Smooth muscle cell (in vitro differentiated cells): ENCODE data around the gene C2CD4D. TPM values are rescaled to one million over a fixed set of nuclear protein-coding genes. Genes with fewer than 3 reads are reported as not detected.

Source experiments
- DNase-seq: peaks from one replicate; lab custom pipeline; 2025; ENCODE audit not compliant: unreplicated experiment; lab: John Stamatoyannopoulos, UW
- H2AFZ ChIP-seq: fragments of 200-600 bp; sonication (generic); 2 replicates; pipeline ENCODE4 v1.6.0; 2016; ENCODE audit warnings: antibody characterized with exemption, low read depth, mild to moderate bottlenecking
- H3F3A ChIP-seq: fragments of 200-600 bp; sonication (generic); 2 replicates; pipeline ENCODE4 v1.6.0; 2017; ENCODE audit warnings: antibody characterized with exemption, low read depth
- H3K27ac ChIP-seq: fragments of 200-600 bp; sonication (generic); 2 replicates; pipeline ENCODE4 v1.5.1; 2016; ENCODE audit warnings: low read depth, mild to moderate bottlenecking
- H3K27me3 ChIP-seq: fragments of 200-600 bp; sonication (generic); 2 replicates; pipeline ENCODE4 v1.6.1; 2016; ENCODE audit warnings: low read depth, mild to moderate bottlenecking
- H3K36me3 ChIP-seq: fragments of 200-600 bp; sonication (generic); 2 replicates; pipeline ENCODE4 v1.5.1; 2016; ENCODE audit warnings: low read depth
- H3K4me1 ChIP-seq: fragments of 200-600 bp; sonication (generic); 2 replicates; pipeline ENCODE4 v1.5.1; 2016; ENCODE audit warnings: low read depth
- H3K4me2 ChIP-seq: fragments of 200-600 bp; sonication (generic); 2 replicates; pipeline ENCODE4 v1.6.0; 2016; ENCODE audit warnings: mild to moderate bottlenecking
- H3K4me3 ChIP-seq: fragments of 200-600 bp; sonication (generic); 2 replicates; pipeline ENCODE4 v1.5.1; 2016; ENCODE audit warnings: mild to moderate bottlenecking
- H3K79me2 ChIP-seq: fragments of 200-600 bp; sonication (generic); 2 replicates; pipeline ENCODE4 v1.6.0; 2016; ENCODE audit warnings: low read depth, mild to moderate bottlenecking
- H3K9ac ChIP-seq: fragments of 200-600 bp; sonication (generic); 2 replicates; pipeline ENCODE4 v1.6.0; 2016; ENCODE audit warnings: low read depth
- H3K9me3 ChIP-seq: fragments of 200-600 bp; sonication (generic); replicated peaks from 2 replicates; pipeline ENCODE4 v1.5.1; 2016; ENCODE audit warnings: low read depth
- H4K20me1 ChIP-seq: fragments of 200-600 bp; sonication (generic); 2 replicates; pipeline ENCODE4 v1.6.0; 2016; ENCODE audit warnings: low read depth
- CTCF ChIP-seq: fragments of 200-600 bp; sonication (generic); IDR thresholded peaks from 2 replicates; pipeline ENCODE4 v1.5.1; 2017; ENCODE audit warnings: borderline replicate concordance, mild to moderate bottlenecking, antibody characterized with exemption; ENCODE audit not compliant: insufficient read depth, poor library complexity, severe bottlenecking
- whole genome bisulfite sequencing: methylation state at CpG from one replicate; pipeline ENCODE4 v1.1.7; 2016; ENCODE audit warnings: low lambda C conversion rate; 5-methylcytosine and 5-hydroxymethylcytosine counted together
- polyA plus RNA-seq: library from polyadenylated mRNA; unstranded; fragments of >200 nt; fragmentation: Nextera tagmentation; extraction: Ambion mirVana; gene quantifications from 2 replicates; pipeline ENCODE4 v1.2.1, GENCODE V29; 2016
- total RNA-seq: library from RNA; depleted of rRNA; stranded (reverse); fragments of >200 nt; gene quantifications from 2 replicates; pipeline ENCODE4 v1.2.3, GENCODE V29; 2014

C2CD4D gene
- total and polyA plus RNA-seq, 2 experiments from 2014 or later: not detected

DNA sequence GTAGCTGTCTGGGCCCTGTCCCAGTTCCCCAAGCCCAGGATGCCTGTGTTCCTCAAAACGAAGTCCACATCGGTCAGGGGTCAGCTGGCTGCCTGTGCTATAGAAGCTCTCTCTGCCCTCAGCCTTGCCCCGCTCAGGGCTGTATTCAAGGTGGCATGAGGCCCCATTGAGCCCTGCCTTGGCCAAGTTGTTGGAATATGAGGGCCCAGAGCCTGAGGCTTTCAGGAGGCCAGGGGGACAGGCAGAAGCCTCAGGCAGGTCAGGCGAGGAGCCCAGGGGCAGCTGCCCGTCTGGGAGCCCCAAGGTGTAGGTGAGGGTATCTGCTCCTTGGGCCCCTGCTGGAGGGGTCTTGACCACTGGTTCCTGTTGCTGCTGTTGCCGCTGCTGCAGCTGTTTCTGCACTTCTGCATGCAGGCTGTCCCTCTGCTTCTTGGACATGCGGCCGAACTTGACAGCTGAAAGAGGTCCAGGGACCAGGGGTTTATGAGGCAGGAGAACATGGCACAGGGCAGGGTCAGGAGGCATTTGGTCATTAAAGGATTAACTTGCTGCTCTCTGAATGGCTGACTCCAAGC, 24.6 kb downstream of the C2CD4D start:
- 88% methylated on average over 8 of the region's 8 CpGs for WGBS
- no peaks in the 10 kb centered on the region for H3K79me2 ChIP-seq
- H3K9ac ChIP-seq: no peak overlapping the region
- no peaks in the 10 kb centered on the region for H3F3A ChIP-seq
- no peaks in the 10 kb centered on the region for H4K20me1 ChIP-seq
- H3K4me1 ChIP-seq: no peaks in the 10 kb centered on the region
- no peaks in the 10 kb centered on the region for H3K27me3 ChIP-seq
- H3K9me3 ChIP-seq: no peaks in the 10 kb centered on the region
- DNase-seq: no peak
- H3K4me3 ChIP-seq: no peak overlapping the region
- no peak overlapping the region for H3K27ac ChIP-seq
- no peaks in the 10 kb centered on the region for H3K36me3 ChIP-seq
- H3K4me2 ChIP-seq: no peak overlapping the region
- H2AFZ ChIP-seq: no peak overlapping the region
- no peak for TF ChIP-seq CTCF

DNA sequence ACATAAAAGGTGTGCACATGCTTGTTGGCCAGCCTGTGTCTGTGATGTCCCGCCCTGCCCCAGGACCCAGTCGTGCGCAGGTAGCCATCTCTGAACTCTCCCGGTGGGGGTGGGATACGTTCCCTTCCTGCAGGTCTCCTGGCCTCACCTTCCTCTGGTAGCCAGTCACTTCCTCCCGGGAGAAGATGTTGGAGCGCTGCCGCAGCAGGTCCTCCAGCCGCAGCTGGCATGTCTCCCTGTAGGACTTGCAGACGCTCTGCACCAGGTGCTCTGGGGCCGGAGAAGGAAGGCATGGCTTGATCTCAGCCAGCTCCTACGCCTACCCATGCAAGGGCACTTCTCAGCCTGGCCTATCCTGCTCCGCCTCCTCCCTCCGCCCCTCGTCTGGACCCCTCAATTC, 25.2 kb downstream of the C2CD4D start:
- no peaks in the 10 kb centered on the region for H4K20me1 ChIP-seq
- no peak overlapping the region for H3K27ac ChIP-seq
- H2AFZ ChIP-seq: no peak overlapping the region
- H3K4me3 ChIP-seq: no peak overlapping the region
- H3K9me3 ChIP-seq: no peaks in the 10 kb centered on the region
- H3K36me3 ChIP-seq: no peaks in the 10 kb centered on the region
- no peaks in the 10 kb centered on the region for H3F3A ChIP-seq
- H3K9ac ChIP-seq: no peak overlapping the region
- DNase-seq: no peak
- no peak for TF ChIP-seq CTCF
- H3K4me1 ChIP-seq: no peaks in the 10 kb centered on the region
- H3K79me2 ChIP-seq: no peaks in the 10 kb centered on the region
- H3K4me2 ChIP-seq: no peak overlapping the region
- WGBS: 94% methylated on average over 15 of the region's 15 CpGs
- no peaks in the 10 kb centered on the region for H3K27me3 ChIP-seq

DNA sequence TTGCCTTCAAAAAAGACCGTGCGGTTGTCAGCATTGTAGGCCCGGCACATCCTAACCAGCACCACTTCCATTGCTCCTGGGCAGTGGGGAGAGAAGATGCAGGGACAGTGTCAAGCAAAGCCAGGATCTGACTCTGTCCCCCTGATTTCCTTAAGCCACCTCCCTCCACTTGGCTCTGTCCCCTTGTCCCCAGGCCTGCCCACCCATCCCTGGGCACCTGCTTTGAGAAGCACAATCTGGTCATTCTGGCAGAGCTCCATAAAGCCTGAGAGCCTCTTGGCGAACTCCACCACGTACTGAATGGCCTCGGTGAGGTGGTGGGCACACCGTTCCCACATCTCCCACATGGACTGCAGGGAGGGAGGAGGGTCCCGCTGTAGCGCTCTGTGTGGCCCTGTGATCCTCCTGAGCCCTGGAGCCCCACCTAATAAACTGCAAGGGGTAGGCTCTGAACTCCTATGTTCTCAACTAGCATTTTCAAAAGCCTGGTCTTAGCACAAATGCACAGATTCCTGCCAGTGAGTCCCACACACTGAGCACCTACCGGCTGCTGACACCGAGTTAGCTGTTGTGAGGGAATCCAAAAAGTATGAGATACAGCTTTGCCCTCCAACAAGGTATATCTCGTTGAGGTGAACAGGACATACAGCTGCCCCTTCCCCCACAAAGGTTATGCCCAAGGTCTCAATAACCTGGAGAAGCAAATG, 26.2 kb downstream of the C2CD4D start:
- no peak overlapping the region for H3K9ac ChIP-seq
- TF ChIP-seq CTCF: no peak
- H3K9me3 ChIP-seq: no peaks in the 10 kb centered on the region
- H3K27me3 ChIP-seq: no peaks in the 10 kb centered on the region
- H3K4me3 ChIP-seq: no peak overlapping the region
- H3K79me2 ChIP-seq: no peaks in the 10 kb centered on the region
- H3K4me1 ChIP-seq: no peaks in the 10 kb centered on the region
- 90% methylated on average over 12 of the region's 12 CpGs for whole genome bisulfite sequencing
- H3K27ac ChIP-seq: no peak overlapping the region
- H4K20me1 ChIP-seq: no peaks in the 10 kb centered on the region
- H3K4me2 ChIP-seq: no peak overlapping the region
- H3K36me3 ChIP-seq: no peaks in the 10 kb centered on the region
- DNase-seq: no peak
- H3F3A ChIP-seq: no peaks in the 10 kb centered on the region
- no peak overlapping the region for H2AFZ ChIP-seq

GRCh38 chr1:151811181-151811580, 28.4 kb downstream of the C2CD4D start:
- DNase-seq: no peak

More at GRCh38 chr1:151811181-151811580, 28.4 kb downstream of the C2CD4D start:
- Histone ChIP-seq H3K9me3 (no peaks in the 10 kb centered on the region), H3K4me3 (no peak overlapping the region), H2AFZ (no peak overlapping the region), H3K36me3 (no peaks in the 10 kb centered on the region), H3K79me2 (no peaks in the 10 kb centered on the region), H3K4me2 (no peak overlapping the region), H3K27ac (no peak overlapping the region), H3K4me1 (no peaks in the 10 kb centered on the region), H3K9ac (no peak overlapping the region), H3K27me3 (no peaks in the 10 kb centered on the region), H4K20me1 (no peaks in the 10 kb centered on the region), H3F3A (no peaks in the 10 kb centered on the region)
- no peak for TF ChIP-seq CTCF
- WGBS: 94% methylated on average over 9 of the region's 9 CpGs
